Measurements from ENCODE around the gene CDH4. TPM values are rescaled to one million over a fixed set of nuclear protein-coding genes. Genes with fewer than 3 reads are reported as not detected.

CDH4 gene
- total RNA-seq, 1 donor from 2014 or later = 3.2 TPM

- H3K27ac Mint-ChIP-seq (ENCODE audit: unreplicated experiment) = no peak overlapping the region
- no peaks in the 10 kb centered on the region for H3K4me1 Mint-ChIP-seq (ENCODE audit: low read depth, unreplicated experiment)
- Histone ChIP-seq H3K4me3 (ENCODE audit: insufficient read depth, low read depth, low read length) (no peak overlapping the region), H3K27ac (ENCODE audit: low read depth, low read length) (no peak overlapping the region), H3K4me1 (ENCODE audit: insufficient read depth, low read length) (no peaks in the 10 kb centered on the region), H3K9me3 (ENCODE audit: insufficient read depth, low read depth, low read length) (no peaks in the 10 kb centered on the region), H4K20me1 (ENCODE audit: insufficient read depth, low read length) (no peaks in the 10 kb centered on the region), H3K79me2 (ENCODE audit: insufficient read depth, low read length) (no peaks in the 10 kb centered on the region), H2AFZ (ENCODE audit: low read depth, low read length) (no peak overlapping the region), H3K4me2 (ENCODE audit: low read length) (no peak overlapping the region), H3K9ac (ENCODE audit: low read length) (no peak overlapping the region), H3K36me3 (ENCODE audit: insufficient read depth, low read length) (no peaks in the 10 kb centered on the region), H3K27me3 (ENCODE audit: insufficient read depth, low read length) (no peaks in the 10 kb centered on the region)
- H3K9me3 Mint-ChIP-seq (ENCODE audit: unreplicated experiment) = peaks cover 2% of the 10 kb centered on the region
- peaks cover 49% of the 10 kb centered on the region for H3K27me3 Mint-ChIP-seq (ENCODE audit: low read depth, unreplicated experiment)
- FAIRE-seq (no peak), DNase-seq (ENCODE audit: low read depth) (no peak)
- no peaks in the 10 kb centered on the region for H3K36me3 Mint-ChIP-seq (ENCODE audit: low read depth, unreplicated experiment)
- TF ChIP-seq EZH2 (IDR thresholded peaks at IDR 0.05; ENCODE audit: insufficient read depth, low read length) (no peak), CTCF (IDR thresholded peaks at IDR 0.05; ENCODE audit: insufficient read depth, low read depth, low read length) (no peak)
- no peak overlapping the region for H3K4me3 Mint-ChIP-seq (ENCODE audit: unreplicated experiment)
Observed at GRCh38 chr20:61772828-61773631, 521.0 kb downstream of the CDH4 start.

- no peaks in the 10 kb centered on the region for H3K36me3 ChIP-seq (ENCODE audit: insufficient read depth, low read length)
- no peaks in the 10 kb centered on the region for H4K20me1 ChIP-seq (ENCODE audit: insufficient read depth, low read length)
- H3K27me3 ChIP-seq (ENCODE audit: insufficient read depth, low read length) = no peaks in the 10 kb centered on the region
- DNase-seq (ENCODE audit: low read depth) = no peak
- no peak overlapping the region for H2AFZ ChIP-seq (ENCODE audit: low read depth, low read length)
- H3K4me3 ChIP-seq (ENCODE audit: insufficient read depth, low read depth, low read length) = no peak overlapping the region
- no peak overlapping the region for H3K27ac ChIP-seq (ENCODE audit: low read depth, low read length)
- Mint-ChIP-seq H3K36me3 (ENCODE audit: low read depth, unreplicated experiment) (no peaks in the 10 kb centered on the region), H3K4me3 (ENCODE audit: unreplicated experiment) (no peak overlapping the region), H3K27ac (ENCODE audit: unreplicated experiment) (no peak overlapping the region), H3K9me3 (ENCODE audit: unreplicated experiment) (peaks cover 2% of the 10 kb centered on the region), H3K27me3 (ENCODE audit: low read depth, unreplicated experiment) (peaks cover 49% of the 10 kb centered on the region), H3K4me1 (ENCODE audit: low read depth, unreplicated experiment) (no peaks in the 10 kb centered on the region)
- no peaks in the 10 kb centered on the region for H3K79me2 ChIP-seq (ENCODE audit: insufficient read depth, low read length)
- H3K9ac ChIP-seq (ENCODE audit: low read length) = no peak overlapping the region
- no peak overlapping the region for H3K4me2 ChIP-seq (ENCODE audit: low read length)
- no peaks in the 10 kb centered on the region for H3K4me1 ChIP-seq (ENCODE audit: insufficient read depth, low read length)
- FAIRE-seq = no peak
- no peak for TF ChIP-seq EZH2 (IDR thresholded peaks at IDR 0.05; ENCODE audit: insufficient read depth, low read length)
- no peak for TF ChIP-seq CTCF (IDR thresholded peaks at IDR 0.05; ENCODE audit: insufficient read depth, low read depth, low read length)
- no peaks in the 10 kb centered on the region for H3K9me3 ChIP-seq (ENCODE audit: insufficient read depth, low read depth, low read length)
Observed at GRCh38 chr20:61773926-61774587, 522.0 kb downstream of the CDH4 start.

GRCh38 chr20:61775423-61775822 is 523.4 kb downstream of the CDH4 start:
- Mint-ChIP-seq H3K36me3 (ENCODE audit: low read depth, unreplicated experiment) (no peaks in the 10 kb centered on the region), H3K27me3 (ENCODE audit: low read depth, unreplicated experiment) (peaks cover 50% of the 10 kb centered on the region), H3K4me3 (ENCODE audit: unreplicated experiment) (no peak overlapping the region), H3K27ac (ENCODE audit: unreplicated experiment) (no peak overlapping the region), H3K9me3 (ENCODE audit: unreplicated experiment) (peaks cover 5% of the 10 kb centered on the region), H3K4me1 (ENCODE audit: low read depth, unreplicated experiment) (no peaks in the 10 kb centered on the region)
- H3K9me3 ChIP-seq (ENCODE audit: insufficient read depth, low read depth, low read length) = no peaks in the 10 kb centered on the region
- H3K79me2 ChIP-seq (ENCODE audit: insufficient read depth, low read length) = no peaks in the 10 kb centered on the region
- no peak for FAIRE-seq
- no peak overlapping the region for H2AFZ ChIP-seq (ENCODE audit: low read depth, low read length)
- no peak overlapping the region for H3K9ac ChIP-seq (ENCODE audit: low read length)
- H4K20me1 ChIP-seq (ENCODE audit: insufficient read depth, low read length) = no peaks in the 10 kb centered on the region
- TF ChIP-seq CTCF (IDR thresholded peaks at IDR 0.05; ENCODE audit: insufficient read depth, low read depth, low read length) = no peak
- TF ChIP-seq EZH2 (IDR thresholded peaks at IDR 0.05; ENCODE audit: insufficient read depth, low read length) = no peak
- H3K36me3 ChIP-seq (ENCODE audit: insufficient read depth, low read length) = no peaks in the 10 kb centered on the region
- no peak for DNase-seq (ENCODE audit: low read depth)
- no peaks in the 10 kb centered on the region for H3K27me3 ChIP-seq (ENCODE audit: insufficient read depth, low read length)
- H3K27ac ChIP-seq (ENCODE audit: low read depth, low read length) = no peak overlapping the region
- H3K4me3 ChIP-seq (ENCODE audit: insufficient read depth, low read depth, low read length) = no peak overlapping the region
- no peak overlapping the region for H3K4me2 ChIP-seq (ENCODE audit: low read length)
- H3K4me1 ChIP-seq (ENCODE audit: insufficient read depth, low read length) = no peaks in the 10 kb centered on the region

Measured in astrocyte (in vitro differentiated cells and primary cell).